Measurements from ENCODE around the gene ACSF3.
A peak's percentile ranks its signal among the peaks of the same experiment; 100 is the strongest.

Gene ACSF3

DNA sequence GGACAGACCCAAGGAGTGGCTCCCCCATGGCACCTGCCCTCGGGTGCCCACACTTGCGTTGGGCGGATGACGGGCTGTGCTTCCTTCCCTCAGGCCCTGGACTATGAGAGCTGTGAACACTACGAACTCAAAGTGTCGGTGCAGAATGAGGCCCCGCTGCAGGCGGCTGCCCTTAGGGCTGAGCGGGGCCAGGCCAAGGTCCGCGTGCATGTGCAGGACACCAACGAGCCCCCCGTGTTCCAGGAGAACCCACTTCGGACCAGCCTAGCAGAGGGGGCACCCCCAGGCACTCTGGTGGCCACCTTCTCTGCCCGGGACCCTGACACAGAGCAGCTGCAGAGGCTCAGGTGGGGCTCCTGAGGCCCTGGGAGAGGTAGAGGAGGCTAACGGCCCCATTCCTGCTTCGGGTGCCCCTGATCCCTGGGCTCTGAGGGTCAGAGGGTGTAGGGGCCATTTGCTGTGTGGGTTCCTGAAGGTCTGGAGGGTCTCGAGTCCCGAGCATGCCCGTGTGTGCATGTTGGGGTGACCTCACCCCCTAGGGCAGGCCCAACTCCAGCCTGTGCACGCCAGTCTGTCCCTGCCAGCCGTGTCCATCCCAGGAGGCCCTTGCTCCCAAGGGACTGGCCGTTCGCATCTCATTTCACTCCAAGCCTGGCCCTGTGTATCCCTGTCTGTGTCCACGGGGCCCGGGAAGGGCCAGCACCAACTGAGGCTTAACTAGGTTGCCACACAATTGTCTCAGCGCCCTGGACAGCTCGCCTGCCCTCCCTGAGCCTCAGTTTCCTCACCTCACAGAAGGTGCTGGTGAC, 96.7 kb downstream of the ACSF3 start:
- DNase-seq (ENCODE audit: low spot score) = no peak

DNA sequence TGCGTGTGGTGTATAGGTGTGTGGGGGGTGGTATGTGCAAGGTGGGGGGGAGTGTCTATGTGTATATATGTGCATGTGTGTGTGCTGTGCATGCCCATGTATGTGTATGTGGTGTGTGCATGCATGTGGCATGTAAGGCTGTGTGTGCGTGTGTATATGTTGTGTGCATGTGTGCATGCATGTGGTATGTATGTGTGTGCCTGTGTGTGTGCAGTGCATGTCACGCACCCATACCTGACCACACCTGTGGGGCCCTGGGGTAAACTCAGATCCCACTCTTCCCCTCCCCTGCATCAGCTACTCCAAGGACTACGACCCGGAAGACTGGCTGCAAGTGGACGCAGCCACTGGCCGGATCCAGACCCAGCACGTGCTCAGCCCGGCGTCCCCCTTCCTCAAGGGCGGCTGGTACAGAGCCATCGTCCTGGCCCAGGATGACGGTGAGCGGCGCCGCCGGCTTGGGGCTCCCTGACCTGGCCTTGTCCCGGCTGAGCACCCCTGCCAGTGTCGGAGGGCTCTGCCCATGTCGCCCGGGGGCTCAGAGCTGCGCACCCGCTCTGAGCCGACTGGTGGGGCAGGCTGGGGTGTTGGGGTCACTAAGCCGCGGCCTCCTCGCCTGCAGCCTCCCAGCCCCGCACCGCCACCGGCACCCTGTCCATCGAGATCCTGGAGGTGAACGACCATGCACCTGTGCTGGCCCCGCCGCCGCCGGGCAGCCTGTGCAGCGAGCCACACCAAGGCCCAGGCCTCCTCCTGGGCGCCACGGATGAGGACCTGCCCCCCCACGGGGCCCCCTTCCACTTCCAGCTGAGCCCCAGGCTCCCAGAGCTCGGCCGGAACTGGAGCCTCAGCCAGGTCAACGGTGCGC, 97.6 kb downstream of the ACSF3 start:
- no peak for DNase-seq (ENCODE audit: low spot score)

DNA sequence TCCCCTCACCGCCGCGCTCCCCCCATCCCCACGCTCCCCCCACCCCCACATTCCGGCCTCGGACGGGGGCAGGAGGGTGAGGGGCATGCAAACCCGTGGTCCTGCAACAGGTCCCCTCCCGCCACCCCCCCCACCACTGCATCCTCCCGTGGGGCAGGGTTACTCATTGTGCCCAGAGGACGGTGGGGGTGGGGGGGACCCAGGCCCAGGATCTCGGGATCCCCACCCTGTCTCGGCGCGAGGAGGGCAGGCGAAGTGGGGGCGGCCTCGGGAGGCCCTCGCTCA, 98.2 kb downstream of the ACSF3 start:
- DNase-seq (ENCODE audit: low spot score) = no peak

DNA sequence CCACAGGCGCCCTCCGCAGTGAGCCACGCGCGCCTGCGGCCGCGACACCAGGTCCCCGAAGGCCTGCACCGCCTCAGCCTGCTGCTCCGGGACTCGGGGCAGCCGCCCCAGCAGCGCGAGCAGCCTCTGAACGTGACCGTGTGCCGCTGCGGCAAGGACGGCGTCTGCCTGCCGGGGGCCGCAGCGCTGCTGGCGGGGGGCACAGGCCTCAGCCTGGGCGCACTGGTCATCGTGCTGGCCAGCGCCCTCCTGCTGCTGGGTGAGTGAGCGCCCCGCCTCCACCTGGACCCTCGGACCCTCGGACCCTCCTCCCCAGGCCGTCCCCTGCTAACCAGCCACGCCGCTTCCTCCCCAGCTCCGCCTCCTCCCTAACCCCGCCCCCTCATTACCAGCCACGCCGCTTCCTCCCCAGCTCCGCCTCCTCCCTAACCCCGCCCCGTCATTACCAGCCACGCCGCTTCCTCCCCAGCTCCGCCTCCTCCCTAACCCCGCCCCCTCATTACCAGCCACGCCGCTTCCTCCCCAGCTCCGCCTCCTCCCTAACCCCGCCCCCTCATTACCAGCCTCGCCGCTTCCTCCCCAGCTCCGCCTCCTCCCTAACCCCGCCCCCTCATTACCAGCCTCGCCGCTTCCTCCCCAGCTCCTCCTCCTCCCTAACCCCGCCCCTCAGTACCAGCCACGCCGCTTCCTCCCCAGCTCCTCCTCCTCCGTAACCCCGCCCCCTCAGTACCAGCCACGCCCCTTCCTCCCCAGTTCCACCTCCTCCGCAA, 98.7 kb downstream of the ACSF3 start:
- peak; percentile 82 for DNase-seq (ENCODE audit: low spot score)

DNA sequence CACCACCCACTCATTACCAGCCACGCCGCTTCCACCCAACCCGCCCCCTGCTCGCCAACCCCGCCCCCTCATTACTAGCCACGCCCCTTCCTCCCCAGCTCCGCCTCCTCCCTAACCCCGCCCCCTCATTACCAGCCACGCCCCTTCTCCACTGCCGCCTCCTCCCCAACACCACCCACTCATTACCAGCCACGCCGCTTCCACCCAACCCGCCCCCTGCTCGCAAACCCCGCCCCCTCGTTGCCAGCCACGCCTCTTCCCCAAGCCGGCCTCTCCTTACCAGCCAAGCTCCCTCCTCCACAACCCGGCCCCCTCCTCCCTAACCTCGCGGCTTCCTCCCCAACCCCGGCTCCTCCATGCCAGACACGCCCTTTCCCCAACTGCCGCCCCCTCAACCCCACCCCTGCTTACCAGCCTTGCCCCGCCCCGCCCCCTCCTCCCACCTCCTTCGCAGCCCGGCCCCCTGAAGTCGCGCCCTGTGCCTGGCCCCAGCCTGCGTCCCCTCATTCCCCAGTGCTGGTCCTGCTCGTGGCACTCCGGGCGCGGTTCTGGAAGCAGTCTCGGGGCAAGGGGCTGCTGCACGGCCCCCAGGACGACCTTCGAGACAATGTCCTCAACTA, 99.4 kb downstream of the ACSF3 start:
- DNase-seq (ENCODE audit: low spot score) = peak; percentile 75

DNA sequence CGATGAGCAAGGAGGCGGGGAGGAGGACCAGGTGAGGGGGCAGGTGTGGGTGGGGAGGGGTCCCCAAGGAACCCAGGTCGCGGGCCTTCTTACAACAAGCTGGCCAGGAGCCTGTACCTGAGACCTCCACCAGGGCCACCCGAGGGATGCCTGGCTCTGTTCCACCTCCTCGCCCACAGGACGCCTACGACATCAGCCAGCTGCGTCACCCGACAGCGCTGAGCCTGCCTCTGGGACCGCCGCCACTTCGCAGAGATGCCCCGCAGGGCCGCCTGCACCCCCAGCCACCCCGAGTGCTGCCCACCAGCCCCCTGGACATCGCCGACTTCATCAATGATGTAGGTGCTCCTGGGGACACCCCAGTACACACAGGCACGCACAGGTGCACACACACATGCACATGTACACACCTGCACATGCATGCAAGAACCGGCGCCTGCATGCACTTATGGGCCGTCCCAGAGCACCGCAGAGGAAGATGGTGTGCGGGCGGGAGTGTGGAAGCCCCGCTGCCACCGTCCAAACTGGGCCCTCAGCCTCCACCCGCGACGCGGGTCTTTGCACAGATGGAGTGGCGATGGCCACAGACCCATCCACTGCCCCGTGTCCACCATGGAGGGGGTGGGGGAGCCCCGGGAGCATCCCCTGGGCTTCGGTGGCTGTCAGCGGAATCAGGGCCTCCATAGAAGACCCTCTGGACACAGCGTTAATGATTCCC, 100.1 kb downstream of the ACSF3 start:
- peak; percentile 25 for DNase-seq (ENCODE audit: low spot score)

DNA sequence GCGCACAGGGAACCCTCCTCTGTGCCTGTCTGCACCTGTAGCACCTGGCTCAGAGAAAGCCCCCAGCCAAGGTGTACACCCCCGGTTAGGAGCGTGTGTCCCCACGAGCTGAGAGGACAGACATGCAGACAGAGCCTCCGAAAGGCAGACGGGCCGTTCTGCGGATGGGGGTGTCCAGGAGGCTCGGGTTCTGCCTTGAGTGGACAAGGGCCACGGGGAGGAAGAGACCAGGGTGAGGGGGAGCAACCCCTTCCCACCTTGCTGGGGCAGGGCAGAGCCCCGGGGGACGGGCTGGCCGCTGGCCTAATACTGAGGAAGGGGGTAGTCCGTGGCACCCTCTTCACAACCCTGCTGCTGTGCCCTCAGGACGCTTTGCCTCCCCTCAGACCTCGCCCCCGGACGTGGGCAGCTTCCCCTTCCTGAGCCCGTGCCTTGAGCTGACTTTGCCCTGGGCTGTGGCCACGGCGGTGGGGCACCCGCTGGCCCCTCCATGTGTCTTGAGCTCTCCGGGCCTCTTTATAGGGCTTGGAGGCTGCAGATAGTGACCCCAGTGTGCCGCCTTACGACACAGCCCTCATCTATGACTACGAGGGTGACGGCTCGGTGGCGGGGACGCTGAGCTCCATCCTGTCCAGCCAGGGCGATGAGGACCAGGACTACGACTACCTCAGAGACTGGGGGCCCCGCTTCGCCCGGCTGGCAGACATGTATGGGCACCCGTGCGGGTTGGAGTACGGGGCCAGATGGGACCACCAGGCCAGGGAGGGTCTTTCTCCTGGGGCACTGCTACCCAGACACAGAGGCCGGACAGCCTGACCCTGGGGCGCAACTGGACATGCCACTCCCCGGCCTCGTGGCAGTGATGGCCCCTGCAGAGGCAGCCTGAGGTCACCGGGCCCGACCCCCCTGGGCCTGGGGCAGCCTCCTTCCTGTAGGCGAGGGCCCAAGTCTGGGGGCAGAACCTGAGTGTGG, 101.0 kb downstream of the ACSF3 start:
- no peak for DNase-seq (ENCODE audit: low spot score)

DNA sequence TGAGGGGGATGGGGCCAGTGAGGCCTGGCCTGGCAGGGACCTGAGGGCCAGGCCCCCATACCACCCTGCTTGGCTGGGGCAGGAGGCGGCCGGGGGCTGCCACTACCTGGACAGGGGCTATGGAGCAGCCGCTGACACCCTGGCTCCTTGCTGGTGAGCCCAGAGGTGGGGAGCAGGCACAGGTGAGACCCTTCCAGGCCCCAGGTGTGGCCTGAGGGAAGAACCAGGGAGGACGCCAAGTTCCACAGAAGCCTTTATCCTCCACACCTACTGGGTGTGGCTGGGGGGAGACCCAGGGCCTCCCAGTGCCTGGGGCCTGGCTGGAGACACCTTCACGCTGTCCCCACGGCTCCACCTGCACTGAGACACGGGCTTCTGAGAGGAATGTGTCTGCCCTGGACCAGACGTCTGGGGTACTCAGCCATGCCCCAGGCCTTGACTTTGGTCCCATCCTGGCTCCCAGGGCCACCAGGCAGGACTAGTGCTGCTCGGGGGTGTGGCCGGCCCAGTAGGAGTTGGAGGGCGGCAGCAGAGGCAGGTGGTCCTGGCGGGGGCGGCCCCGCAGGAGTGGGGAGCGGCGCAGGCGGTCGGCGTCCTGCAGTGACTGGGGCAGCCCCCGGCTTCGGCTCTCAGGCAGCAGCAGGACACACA, 102.0 kb downstream of the ACSF3 start:
- no peak for DNase-seq (ENCODE audit: low spot score)

DNA sequence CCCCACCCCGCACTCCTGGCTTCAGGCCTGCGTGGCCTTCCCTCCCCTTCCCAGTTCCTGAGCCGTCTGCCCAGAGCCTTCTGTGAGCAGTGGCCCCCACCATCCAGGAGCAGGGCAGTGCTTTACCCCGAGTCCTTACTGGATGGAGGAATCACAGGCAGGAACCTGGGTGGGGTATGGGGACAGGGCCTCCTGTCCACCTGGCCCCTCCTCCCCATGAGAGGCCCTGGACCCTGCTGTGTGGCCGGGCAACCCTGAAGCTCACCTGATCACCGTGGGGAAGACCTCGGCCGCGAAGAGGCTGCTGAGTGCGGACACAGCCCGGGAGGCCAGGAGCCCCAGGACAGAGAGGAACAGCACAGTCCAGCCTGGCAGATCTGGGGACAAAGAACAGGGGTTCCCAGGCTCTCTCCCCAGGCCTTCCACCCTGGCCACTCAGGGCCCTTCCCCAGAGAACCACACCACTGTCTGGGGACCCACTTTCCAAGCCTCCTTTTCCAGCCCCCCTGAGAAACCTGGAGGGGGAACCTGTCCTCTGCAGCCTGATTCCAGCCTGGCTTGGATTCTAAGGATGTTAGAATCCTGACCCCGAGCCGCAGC, 103.5 kb downstream of the ACSF3 start:
- DNase-seq (ENCODE audit: low spot score) = no peak

DNA sequence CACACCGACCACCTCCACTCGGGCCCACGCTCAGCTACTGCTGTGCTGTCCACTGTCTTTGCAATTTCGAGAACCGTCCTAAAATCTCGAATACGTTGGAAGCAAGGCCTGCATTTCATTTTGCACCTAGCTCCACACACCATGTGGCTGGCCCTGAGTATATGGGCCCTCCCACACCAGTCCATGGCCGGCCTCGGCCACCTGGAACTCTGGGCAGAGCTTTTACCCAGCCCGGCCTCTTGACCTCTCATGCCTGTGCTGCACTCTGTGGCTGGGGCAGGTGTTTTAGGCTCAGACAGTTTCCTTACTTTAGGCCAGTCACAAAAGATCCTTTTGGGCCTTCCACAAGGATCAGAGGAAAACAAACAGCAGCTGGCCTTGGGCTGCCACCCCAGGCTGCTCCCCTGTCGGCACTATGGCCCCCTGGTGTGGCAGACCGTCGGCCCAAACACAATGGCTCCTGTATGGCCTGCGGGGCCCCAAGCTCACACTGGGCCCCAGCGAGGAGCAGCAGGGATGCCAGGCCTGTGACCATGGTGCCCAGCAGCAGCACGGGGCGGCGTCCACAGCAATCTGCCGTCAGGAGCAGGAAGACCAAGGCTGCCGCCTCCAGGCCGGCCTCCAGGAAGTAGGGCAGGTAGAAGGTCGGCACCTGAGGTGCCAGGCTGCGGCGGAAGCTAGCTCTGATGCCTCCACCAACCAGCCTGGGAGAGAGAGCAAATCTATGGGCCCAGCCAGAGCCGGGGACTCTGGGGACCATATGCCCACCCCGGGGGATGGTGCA, 104.2 kb downstream of the ACSF3 start:
- DNase-seq (ENCODE audit: low spot score) = no peak

DNA sequence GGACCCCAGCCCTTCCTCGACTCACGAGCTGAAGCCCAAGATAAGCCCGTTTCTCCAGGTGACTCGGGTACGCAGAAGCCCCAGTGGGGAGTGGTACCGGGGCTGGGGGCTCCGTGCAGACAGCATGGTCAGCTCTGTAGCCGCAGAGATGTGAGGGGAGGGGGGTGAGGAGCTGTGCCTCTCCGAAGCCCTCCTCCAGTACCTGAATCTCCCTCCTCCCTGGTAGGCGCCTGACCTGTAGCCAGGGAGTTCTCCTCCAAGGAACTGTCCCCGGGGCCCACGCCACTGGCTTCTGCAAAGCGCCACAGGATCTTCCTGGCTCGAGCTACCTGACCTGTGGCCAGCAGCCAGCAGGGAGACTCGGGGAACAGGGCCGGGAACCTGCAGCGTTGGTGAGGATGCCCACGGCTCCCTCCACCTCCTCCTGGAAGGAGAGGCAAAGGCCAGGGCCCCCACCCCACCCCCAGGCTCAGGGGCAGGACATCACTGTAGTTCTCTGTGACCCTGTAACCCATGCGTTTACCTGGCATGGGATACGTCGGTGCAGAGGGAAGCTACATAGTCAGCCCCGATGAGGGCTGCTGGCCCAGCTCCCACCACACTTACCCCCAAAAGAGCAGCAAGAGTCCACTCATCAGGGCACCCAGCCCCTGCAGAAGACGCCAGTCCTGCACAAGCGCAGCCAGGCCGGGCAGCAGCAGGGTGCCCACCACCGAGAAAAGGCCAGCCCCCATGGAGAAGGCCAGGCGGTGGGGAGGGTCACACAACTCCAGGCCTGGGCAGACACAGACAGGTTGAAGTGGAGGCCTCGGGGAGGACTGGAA, 105.0 kb downstream of the ACSF3 start:
- DNase-seq (ENCODE audit: low spot score) = no peak

DNA sequence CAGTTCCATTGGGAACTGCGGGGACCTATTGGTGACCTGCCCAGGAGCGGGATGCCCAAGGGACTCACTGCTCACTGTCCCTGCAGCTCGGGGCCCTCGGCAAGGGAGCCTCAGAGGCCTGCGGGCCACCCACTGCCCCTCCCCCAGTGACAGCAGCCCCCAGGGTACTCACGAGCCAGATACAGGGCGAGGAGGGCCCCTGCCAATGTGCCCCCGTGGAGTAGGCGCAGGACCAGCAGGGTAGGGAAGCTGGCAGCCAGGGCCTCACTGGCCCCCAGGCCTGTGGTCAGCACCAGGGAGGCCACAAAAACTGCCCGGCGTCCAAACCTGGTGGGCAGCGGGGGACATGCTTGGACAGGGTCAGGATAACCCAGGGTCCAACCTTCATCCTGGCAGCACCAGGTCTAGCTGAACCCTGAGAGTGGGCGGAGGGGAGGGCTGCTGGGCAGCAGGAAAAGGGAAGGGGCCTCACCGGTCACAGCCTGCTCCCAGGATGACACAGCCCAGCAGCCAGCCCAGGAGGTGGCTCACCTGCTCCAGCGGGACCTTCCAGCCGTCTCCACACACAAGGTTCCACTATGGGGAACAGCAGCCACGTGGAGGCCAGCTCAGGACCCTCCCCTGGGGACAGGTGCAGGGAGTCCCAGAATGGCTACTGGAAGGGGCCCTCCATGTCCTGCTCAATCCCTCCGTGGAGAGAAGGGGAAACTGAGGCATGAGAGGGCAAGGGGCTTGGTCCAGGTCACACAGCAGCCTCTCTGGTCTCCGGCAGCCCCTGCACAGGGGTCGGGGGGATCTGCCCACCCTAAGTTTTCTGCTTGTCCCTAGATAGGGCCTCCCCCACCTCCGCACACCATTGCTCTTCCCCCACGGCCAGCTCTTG, 105.8 kb downstream of the ACSF3 start:
- DNase-seq (ENCODE audit: low spot score) = no peak

DNA sequence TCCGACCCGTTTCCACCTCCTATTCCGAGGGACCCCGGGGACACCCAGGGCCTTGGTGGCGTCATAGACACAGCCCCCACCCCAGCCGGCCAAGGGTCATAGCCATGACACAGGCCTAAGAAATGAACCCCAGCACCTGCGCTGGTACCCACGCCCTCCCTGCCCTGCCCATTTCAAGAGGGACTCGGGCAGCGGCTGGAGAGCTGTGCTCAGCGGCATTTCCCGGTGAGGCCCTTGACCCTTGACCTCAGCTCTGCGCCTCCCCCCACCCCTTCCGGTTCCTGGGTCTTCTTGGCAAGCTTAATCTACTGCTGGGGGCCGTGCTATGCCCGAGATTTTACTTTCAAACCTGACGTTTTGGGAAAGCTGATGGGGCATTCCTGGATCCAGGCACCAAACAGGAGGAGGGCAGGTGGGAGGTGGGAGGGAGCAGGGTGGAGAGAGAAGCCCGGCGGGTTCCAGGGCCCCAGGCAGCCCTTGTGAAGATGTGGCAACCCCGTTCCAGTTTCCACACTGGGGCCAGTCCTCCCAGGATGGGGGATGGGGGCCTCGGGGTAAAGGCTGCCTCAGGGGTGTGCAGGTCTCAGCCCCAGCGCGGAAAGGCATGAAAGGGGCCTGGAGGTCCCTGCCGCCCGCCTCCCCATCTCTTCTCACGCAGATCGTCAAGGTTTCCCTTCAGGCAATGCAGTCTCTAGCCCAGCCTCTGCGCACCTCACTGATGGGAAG, 106.6 kb downstream of the ACSF3 start, which contains the start of gene SLC22A31:
SLC22A31 (minus strand) TSS at position 414 of the 726 bp plus-strand sequence; CDS start at position 378, 36 bp downstream.
- DNase-seq (ENCODE audit: low spot score) = no peak

DNA sequence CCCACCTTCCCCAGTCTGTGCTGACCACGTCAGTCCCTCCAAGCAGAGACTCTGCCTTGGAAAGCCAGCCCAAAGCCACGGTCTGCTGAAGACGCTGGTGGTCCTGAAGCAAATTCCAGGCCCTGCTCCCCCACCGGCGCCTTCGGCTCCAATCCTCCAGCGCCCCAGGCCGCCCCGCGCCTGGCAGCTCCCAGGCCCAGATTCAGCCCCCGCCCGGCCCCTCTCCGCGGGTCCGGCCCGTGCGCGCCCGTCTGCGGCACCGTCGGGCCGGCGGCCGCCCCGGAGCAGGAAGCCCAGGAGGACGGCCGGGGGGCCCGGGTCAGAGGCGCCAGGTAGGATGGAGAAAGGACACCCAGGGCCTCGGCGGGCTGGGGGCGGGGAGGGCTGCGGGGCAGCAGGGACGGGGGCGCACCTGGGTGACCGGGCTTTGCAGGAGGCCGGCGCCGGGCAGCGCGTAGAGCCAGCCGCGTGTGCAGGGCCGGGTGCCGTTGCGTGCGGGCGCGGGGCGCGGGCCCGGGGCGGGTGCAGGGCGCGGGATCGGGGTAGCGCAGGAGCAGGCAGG, 107.3 kb downstream of the ACSF3 start:
- no peak for DNase-seq (ENCODE audit: low spot score)
